Activated CD4-positive, alpha-beta T cell treated with anti-CD3 and anti-CD28 coated beads for 36 hours (primary cell): Measurements from ENCODE around the gene NR2F1-AS1. TPM values are rescaled to one million over a fixed set of nuclear protein-coding genes. Genes with fewer than 3 reads are reported as not detected.
"Not testable (repeated sequence)": the region's sequence is repeated elsewhere in the genome, so short reads cannot be mapped to it uniquely, and the experiment has no call there.

Experiments
- ATAC-seq: fragments of 200-7000 bp; cut with Tn5 transposase; one replicate; pipeline ENCODE4 v1.10.0; 2021; ENCODE audit warnings: mild to moderate bottlenecking, moderate library complexity
- CTCF ChIA-PET: fragments of 350-600 bp; sonication (Branson Sonifier 250); formaldehyde crosslinking; loops from one replicate; lab custom pipeline; 2021; ENCODE audit warnings: antibody characterized with exemption; lab: Charles Lee
- POLR2A ChIA-PET: fragments of 350-600 bp; sonication (Branson Sonifier 250); formaldehyde crosslinking; loops from one replicate; lab custom pipeline; 2021; ENCODE audit warnings: antibody characterized with exemption, inconsistent platforms; lab: Charles Lee
- DNase-seq: peaks from one replicate; pipeline ENCODE4 v3.0.0-alpha.2; 2020
- H3K27ac Mint-ChIP-seq: one replicate; pipeline ENCODE4 v1.8.0; 2021; ENCODE audit warnings: mixed read lengths
- H3K27me3 Mint-ChIP-seq: one replicate; pipeline ENCODE4 v1.8.0; 2021; ENCODE audit warnings: mixed read lengths
- H3K36me3 Mint-ChIP-seq: one replicate; pipeline ENCODE4 v1.8.0; 2021; ENCODE audit warnings: low read depth, mixed read lengths
- H3K4me1 Mint-ChIP-seq: one replicate; pipeline ENCODE4 v1.8.0; 2021; ENCODE audit warnings: mixed read lengths
- H3K4me3 Mint-ChIP-seq: one replicate; pipeline ENCODE4 v1.8.0; 2021; ENCODE audit warnings: mild to moderate bottlenecking, moderate library complexity, mixed read lengths
- H3K9me3 Mint-ChIP-seq: one replicate; pipeline ENCODE4 v1.8.0; 2021; ENCODE audit warnings: low read depth, mixed read lengths
- intact Hi-C, 2 experiments: fragments of 100-400 bp; cut with DNase I in 1 of 2; cut with micrococcal nuclease in 1 of 2; formaldehyde crosslinking; loops; one replicate each; pipeline versions ENCODE4 v1.14.2 to v1.15.1; 2022 to 2024; cut with DNase I, micrococcal nuclease
- total RNA-seq, 2 experiments: library from RNA; stranded (reverse); gene quantifications; one replicate each; pipeline ENCODE4 v1.2.3, GENCODE V29; 2021

NR2F1-AS1 gene
- total RNA-seq, 2 experiments from 2014 or later = not detected

DNA sequence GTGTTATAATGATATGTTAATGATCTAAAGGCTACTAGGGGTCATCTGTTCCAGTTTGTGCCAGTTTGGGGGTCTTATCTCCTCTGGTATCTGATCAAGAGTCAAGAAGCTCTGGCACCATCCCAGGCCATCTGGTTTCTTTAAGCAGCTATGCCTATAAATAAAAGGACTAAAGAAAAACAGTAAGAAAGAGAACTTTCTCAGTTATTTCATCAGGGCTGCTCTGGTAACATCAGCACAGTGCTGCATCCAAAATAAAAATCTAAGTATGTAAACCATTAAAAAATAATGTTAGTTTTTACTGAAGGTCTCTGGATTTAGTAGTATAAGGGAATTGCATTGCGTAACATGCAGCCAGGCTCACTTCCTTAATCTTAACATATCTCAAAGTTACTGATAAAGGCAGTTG is 185.0 kb downstream of the NR2F1-AS1 start:
- Mint-ChIP-seq H3K4me3 (no peak overlapping the region), H3K4me1 (no peaks in the 10 kb centered on the region), H3K9me3 (no peaks in the 10 kb centered on the region), H3K36me3 (no peaks in the 10 kb centered on the region), H3K27ac (no peak overlapping the region), H3K27me3 (peaks cover 6% of the 10 kb centered on the region)
- CTCF ChIA-PET = interaction anchor here (1.3 kb wide), 1 partner anchor 10 kb away, joined by 3 read pairs; no protein-coding TSS in a partner anchor
- intact Hi-C loops = no loop called here
- ATAC-seq (no peak), DNase-seq (no peak)
- POLR2A ChIA-PET = no interaction called here

DNA sequence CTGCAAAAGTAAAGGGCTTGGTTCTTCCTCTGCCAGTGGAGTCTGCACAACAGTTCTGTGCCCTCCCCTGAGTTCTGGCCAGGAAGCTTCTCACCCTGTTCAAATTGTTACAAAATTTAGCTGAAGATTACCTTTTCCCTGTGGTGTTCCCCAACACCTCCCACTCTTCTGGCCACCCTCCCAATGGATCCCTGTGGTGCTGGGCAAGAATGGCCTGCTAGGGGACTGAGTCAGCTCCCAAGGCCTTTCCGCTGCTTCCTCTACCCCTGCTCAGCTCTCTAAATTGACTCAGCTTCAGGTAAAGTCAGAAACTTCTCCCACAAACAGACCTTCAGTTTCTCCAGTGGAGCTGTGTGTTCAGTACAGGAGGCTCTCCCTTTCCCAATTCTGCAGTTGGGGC is 186.0 kb downstream of the NR2F1-AS1 start:
- no peaks in the 10 kb centered on the region for H3K4me1 Mint-ChIP-seq
- no peak overlapping the region for H3K4me3 Mint-ChIP-seq
- intact Hi-C loops = no loop called here
- ChIA-PET CTCF (interaction anchor here (1.3 kb wide), 1 partner anchor 9 kb away, joined by 3 read pairs; no protein-coding TSS in a partner anchor), POLR2A (no interaction called here)
- peaks cover 6% of the 10 kb centered on the region for H3K27me3 Mint-ChIP-seq
- H3K27ac Mint-ChIP-seq = no peak overlapping the region
- ATAC-seq = no peak
- no peaks in the 10 kb centered on the region for H3K36me3 Mint-ChIP-seq
- peaks cover 2% of the 10 kb centered on the region for H3K9me3 Mint-ChIP-seq
- DNase-seq = no peak

DNA sequence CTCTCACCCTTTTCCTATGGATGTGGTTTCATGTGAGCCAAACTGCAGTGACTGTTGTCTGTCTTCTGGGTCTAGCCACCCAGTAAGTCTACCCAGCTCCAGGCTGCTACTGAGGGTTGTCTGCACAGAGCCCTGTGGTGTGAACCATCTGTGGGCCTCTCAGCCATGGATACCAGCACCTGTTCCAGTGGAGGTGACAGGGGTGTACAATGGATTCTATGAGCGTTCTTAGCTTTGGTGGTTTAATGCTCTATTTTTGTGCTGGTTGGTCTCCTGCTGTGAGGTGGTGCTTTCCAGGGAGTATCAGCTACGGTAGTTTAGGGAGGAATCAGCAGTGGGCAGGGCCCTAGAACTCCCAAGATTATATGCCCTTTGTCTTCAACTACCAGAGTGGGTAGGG is 186.7 kb downstream of the NR2F1-AS1 start:
- no peaks in the 10 kb centered on the region for H3K36me3 Mint-ChIP-seq
- no peak overlapping the region for H3K4me3 Mint-ChIP-seq
- no peaks in the 10 kb centered on the region for H3K4me1 Mint-ChIP-seq
- ATAC-seq (no peak), DNase-seq (no peak)
- no peak overlapping the region for H3K27ac Mint-ChIP-seq
- ChIA-PET POLR2A (no interaction called here), CTCF (no interaction called here)
- H3K27me3 Mint-ChIP-seq = peaks cover 6% of the 10 kb centered on the region
- intact Hi-C loops = no loop called here
- peaks cover 2% of the 10 kb centered on the region for H3K9me3 Mint-ChIP-seq

DNA sequence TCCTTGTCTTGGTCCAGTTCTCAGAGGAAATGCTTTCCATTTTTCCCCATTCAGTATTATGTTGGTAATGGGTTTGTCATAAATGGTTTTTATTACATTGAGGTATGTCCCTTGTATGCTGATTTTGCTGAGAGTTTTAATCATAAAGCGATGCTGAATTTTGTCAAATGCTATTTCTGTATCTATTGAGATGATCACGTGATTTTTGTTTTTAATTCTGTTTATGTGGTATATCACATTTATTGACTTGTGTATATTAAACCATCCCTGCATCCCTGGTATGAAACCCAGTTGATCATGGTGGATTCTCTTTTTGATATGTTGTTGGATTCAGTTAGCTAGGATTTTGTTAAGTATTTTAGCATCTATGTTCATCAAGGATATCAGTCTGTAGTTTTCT is 189.8 kb downstream of the NR2F1-AS1 start:
- H3K4me3 Mint-ChIP-seq, H3K4me1 Mint-ChIP-seq, ATAC-seq, H3K27ac Mint-ChIP-seq, POLR2A ChIA-PET, H3K27me3 Mint-ChIP-seq, intact Hi-C loops, DNase-seq, H3K9me3 Mint-ChIP-seq, H3K36me3 Mint-ChIP-seq, CTCF ChIA-PET: not testable (repeated sequence)

DNA sequence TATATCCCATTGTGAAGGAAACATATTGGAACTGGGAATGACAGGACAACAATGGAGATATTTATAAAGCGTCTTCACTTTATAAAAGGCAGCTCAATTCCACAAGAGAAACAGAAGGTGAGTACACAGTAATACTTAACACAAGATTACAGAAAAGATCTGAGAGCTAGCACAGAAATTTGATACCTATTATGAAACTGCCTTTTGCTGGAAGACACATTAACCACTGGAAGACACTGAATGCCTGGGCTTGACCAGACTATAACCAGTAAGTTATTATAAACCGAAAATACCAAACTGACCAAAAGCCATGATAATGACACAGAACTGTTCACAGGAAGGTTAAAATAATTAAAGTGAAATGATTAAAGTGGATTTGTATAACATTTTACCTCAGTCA is 195.4 kb downstream of the NR2F1-AS1 start:
- no peak overlapping the region for H3K4me3 Mint-ChIP-seq
- H3K27me3 Mint-ChIP-seq = no peaks in the 10 kb centered on the region
- ATAC-seq (no peak), DNase-seq (no peak)
- H3K27ac Mint-ChIP-seq = no peak overlapping the region
- ChIA-PET CTCF (interaction anchor here (0.6 to 0.9 kb wide), 2 partner anchors 10 to 11 kb away, joined by 3 read pairs; no protein-coding TSS in a partner anchor), POLR2A (no interaction called here)
- peaks cover 2% of the 10 kb centered on the region for H3K9me3 Mint-ChIP-seq
- intact Hi-C loops = no loop called here
- no peaks in the 10 kb centered on the region for H3K36me3 Mint-ChIP-seq
- H3K4me1 Mint-ChIP-seq = no peaks in the 10 kb centered on the region

DNA sequence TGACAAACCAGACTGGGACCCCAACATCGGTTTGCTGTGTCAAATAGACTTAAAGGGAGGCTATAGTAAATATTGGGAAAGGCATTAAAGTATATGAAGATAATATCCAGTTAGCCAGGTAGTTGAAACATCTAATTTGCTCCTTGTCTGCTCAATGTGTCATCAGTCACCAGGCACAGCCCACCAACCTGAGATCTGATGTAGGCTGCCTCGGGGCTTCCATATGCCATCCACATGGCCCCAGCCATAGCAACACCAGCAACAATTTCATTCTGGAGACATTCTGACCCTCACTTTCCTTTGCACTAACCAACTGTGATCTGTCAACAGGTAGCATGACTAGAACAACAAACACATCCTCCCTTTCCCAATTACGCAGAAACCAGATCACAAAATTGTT is 196.0 kb downstream of the NR2F1-AS1 start:
- CTCF ChIA-PET = no interaction called here
- no peak for ATAC-seq
- intact Hi-C loops = no loop called here
- no peaks in the 10 kb centered on the region for H3K36me3 Mint-ChIP-seq
- no peak for DNase-seq
- H3K9me3 Mint-ChIP-seq = no peaks in the 10 kb centered on the region
- POLR2A ChIA-PET = no interaction called here
- no peaks in the 10 kb centered on the region for H3K4me1 Mint-ChIP-seq
- no peak overlapping the region for H3K4me3 Mint-ChIP-seq
- H3K27ac Mint-ChIP-seq = no peak overlapping the region
- no peaks in the 10 kb centered on the region for H3K27me3 Mint-ChIP-seq

DNA sequence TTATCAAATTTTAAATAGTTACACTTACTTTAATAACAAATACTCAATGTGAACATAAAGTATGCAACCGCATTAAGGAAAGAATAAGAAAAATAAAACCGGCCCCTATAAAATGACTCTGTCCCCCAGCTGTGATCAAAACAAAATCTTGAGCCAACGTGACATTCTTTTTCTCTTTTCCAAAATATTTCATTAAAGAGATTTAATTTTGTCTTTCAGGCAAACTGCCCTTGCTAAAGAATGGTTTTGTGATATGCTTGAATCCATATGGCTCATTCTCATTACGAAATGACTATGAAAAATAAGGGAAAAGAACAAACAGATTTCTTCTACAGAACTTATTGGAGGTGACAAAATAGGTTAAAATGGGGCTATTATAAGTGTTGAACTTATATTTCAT is 197.0 kb downstream of the NR2F1-AS1 start:
- POLR2A ChIA-PET = no interaction called here
- intact Hi-C loops = no loop called here
- CTCF ChIA-PET = no interaction called here
- ATAC-seq (no peak), DNase-seq (no peak)
- Mint-ChIP-seq H3K4me3 (no peak overlapping the region), H3K9me3 (no peaks in the 10 kb centered on the region), H3K27me3 (no peaks in the 10 kb centered on the region), H3K36me3 (no peaks in the 10 kb centered on the region), H3K4me1 (no peaks in the 10 kb centered on the region), H3K27ac (no peak overlapping the region)

DNA sequence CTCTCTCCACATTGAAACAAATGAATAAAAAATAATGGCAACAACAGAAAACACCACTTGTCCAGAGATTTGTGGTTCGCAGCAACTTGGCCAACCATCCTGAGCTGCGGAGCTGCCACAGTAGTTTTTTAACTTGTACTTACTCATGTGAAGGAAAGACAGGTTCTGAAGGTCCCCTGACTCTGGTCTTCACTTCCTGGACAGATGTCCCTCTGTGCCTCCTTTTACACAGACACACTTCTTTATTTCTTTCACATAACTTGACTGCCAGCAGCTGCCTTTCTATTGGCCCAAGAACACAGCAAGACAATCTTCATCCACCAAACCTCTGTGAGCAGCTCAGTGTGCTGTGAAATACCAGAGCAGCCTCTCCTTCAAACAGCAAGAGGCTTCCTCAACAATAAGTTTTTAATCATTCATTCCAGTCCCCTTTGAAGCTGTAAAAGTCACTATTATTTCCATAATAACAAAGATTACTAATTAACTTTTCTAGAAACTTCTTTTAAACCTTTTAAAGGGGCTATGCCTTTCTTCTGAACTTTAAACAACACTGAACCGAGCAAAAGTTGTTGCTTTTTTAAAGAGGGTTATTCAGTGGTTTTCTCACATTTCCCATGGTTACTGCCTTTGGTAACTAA is 198.7 kb downstream of the NR2F1-AS1 start:
- ATAC-seq = no peak
- Mint-ChIP-seq H3K4me3 (no peak overlapping the region), H3K27me3 (no peaks in the 10 kb centered on the region), H3K27ac (no peak overlapping the region), H3K9me3 (no peaks in the 10 kb centered on the region), H3K4me1 (no peaks in the 10 kb centered on the region), H3K36me3 (no peaks in the 10 kb centered on the region)
- POLR2A ChIA-PET = no interaction called here
- CTCF ChIA-PET = no interaction called here
- DNase-seq = no peak
- intact Hi-C loops = no loop called here

DNA sequence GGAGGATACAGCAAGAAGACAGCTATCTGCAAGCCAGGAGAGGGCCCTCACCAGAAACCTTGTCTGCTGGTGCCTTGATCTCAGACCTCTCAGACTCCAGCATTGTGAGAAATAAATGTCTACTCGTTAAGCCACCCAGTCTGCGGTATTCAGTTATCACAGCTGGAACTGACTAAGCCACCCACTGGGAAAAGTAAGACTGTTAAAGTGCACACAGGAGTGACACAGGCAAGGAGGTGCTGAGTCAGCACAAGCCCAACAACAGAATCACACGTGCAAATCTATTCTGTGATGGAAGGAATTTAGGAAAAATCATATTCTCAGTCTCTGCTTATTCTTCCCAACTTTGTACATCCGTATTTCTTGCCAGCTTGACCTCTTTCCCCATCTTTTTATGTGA is 200.0 kb downstream of the NR2F1-AS1 start:
- no peak for ATAC-seq
- Mint-ChIP-seq H3K4me1 (no peaks in the 10 kb centered on the region), H3K9me3 (no peaks in the 10 kb centered on the region), H3K27me3 (no peaks in the 10 kb centered on the region), H3K27ac (no peak overlapping the region), H3K36me3 (no peaks in the 10 kb centered on the region), H3K4me3 (no peak overlapping the region)
- ChIA-PET POLR2A (no interaction called here), CTCF (no interaction called here)
- no peak for DNase-seq
- intact Hi-C loops = no loop called here

DNA sequence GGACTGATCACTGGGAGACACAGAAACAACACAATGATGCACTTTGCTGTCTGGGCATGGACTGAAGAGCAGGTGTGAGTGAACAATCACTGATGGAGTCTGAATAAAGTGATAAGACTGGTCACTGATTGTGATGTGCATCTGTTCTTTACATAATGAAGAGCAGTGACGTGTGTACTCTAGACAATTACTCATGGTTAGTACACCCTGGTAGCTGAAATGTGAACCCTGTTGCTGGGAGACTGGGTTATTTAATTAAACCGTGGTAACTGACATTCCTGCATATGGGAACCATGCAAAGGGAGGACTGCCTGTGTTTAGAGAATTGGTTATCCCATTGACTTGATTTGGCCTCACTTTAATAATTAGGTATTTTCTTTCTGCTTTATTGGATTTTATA is 202.9 kb downstream of the NR2F1-AS1 start:
- intact Hi-C loops = no loop called here
- peaks cover 2% of the 10 kb centered on the region for H3K27me3 Mint-ChIP-seq

DNA sequence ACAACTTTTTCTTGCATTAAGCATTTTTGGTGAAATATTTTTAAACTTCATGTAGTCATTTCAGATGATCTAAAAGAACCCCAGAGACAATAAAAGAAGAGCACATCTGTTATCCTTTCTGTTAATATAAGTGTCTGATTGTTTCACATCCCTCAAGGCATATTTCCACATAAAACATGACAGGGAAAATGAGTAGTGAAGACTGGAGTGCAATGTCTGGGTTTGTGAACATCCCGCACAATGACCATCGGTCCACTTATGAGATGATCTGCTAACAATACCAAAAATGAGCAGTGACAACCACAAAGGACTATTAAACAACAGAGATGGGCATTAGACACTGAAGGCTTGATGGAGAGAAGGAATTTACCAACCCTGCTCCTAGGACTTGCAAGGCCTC is 209.1 kb downstream of the NR2F1-AS1 start:
- Mint-ChIP-seq H3K9me3 (no peaks in the 10 kb centered on the region), H3K36me3 (no peaks in the 10 kb centered on the region), H3K27me3 (peaks cover 2% of the 10 kb centered on the region), H3K27ac (no peak overlapping the region), H3K4me3 (no peak overlapping the region), H3K4me1 (no peaks in the 10 kb centered on the region)
- CTCF ChIA-PET = no interaction called here
- DNase-seq (no peak), ATAC-seq (no peak)
- intact Hi-C loops = no loop called here
- POLR2A ChIA-PET = no interaction called here

More for the DNA sequence above, 202.9 kb downstream of the NR2F1-AS1 start:
- ATAC-seq (no peak), DNase-seq (no peak)
- ChIA-PET CTCF (no interaction called here), POLR2A (no interaction called here)
- no peak overlapping the region for H3K4me3 Mint-ChIP-seq
- H3K9me3 Mint-ChIP-seq = no peaks in the 10 kb centered on the region
- no peaks in the 10 kb centered on the region for H3K36me3 Mint-ChIP-seq
- H3K27ac Mint-ChIP-seq = no peak overlapping the region
- H3K4me1 Mint-ChIP-seq = no peaks in the 10 kb centered on the region

DNA sequence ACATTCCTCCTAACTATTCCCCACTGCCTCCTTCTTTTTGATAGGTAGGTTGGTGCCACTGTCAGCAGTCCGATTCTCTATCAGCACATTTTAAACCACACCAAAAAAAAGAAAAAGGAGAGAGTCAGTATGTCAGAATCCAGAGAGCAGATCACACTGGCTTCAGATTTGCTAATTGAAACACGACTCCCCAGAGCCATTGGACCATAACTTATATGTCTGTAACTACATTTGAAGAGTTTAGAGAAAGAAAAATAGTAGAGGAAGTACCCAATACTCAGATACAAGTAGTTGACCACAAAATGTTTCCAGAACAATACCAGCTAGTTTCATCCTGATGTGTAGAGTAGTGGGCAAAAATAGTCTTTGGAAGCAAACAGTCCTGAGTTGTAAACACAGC is 216.6 kb downstream of the NR2F1-AS1 start:
- no peak for ATAC-seq
- CTCF ChIA-PET = interaction anchor here (0.5 to 1.0 kb wide), 3 partner anchors 13 to 569 kb away, joined by 3 to 4 read pairs (median 4); no protein-coding TSS in a partner anchor
- DNase-seq = no peak
- Mint-ChIP-seq H3K36me3 (no peaks in the 10 kb centered on the region), H3K27me3 (no peaks in the 10 kb centered on the region), H3K4me3 (no peak overlapping the region), H3K4me1 (no peaks in the 10 kb centered on the region), H3K27ac (no peak overlapping the region), H3K9me3 (no peaks in the 10 kb centered on the region)
- intact Hi-C loops = no loop called here
- POLR2A ChIA-PET = no interaction called here
